Spinal cord (tissue), 10 donors: Measurements from ENCODE around the gene LRRN4CL. TPM values are rescaled to one million over a fixed set of nuclear protein-coding genes. Genes with fewer than 3 reads are reported as not detected.

Source experiments
- DNase-seq, 6 donors: peaks; one replicate each; pipeline versions ENCODE4 v3.0.0 to v3.0.0-alpha.2; 2013 to 2015; ENCODE audit warnings: low spot score in 6 of 6, low read depth in 4 of 6
- H3K27ac ChIP-seq: one replicate; pipeline ENCODE4 v1.5.1; 2013; ENCODE audit warnings: low read depth, low read length, control low read depth
- H3K27me3 ChIP-seq: one replicate; pipeline ENCODE4 v1.6.1; 2013; ENCODE audit warnings: low read length; ENCODE audit not compliant: control insufficient read depth, insufficient read depth
- H3K36me3 ChIP-seq: one replicate; pipeline ENCODE4 v1.6.1; 2013; ENCODE audit warnings: low read length; ENCODE audit not compliant: control insufficient read depth, insufficient read depth
- H3K4me1 ChIP-seq: one replicate; pipeline ENCODE4 v1.6.1; 2013; ENCODE audit warnings: low read length; ENCODE audit not compliant: control insufficient read depth, insufficient read depth
- H3K4me3 ChIP-seq: one replicate; pipeline ENCODE4 v1.5.1; 2013; ENCODE audit warnings: low read depth, low read length, control low read depth
- H3K9me3 ChIP-seq: one replicate; pipeline ENCODE4 v1.6.1; 2013; ENCODE audit warnings: low read length; ENCODE audit not compliant: control insufficient read depth, insufficient read depth
- WGBS: methylation state at CpG from one replicate; pipeline ENCODE4 v1.1.5; 2013; ENCODE audit warnings: missing lambda C conversion rate; ENCODE audit not compliant: insufficient coverage; 5-methylcytosine and 5-hydroxymethylcytosine counted together
- polyA plus RNA-seq, 2 donors: library from polyadenylated mRNA; unstranded; fragments of 120-200 nt; gene quantifications; one replicate each; pipeline ENCODE4 v1.2.1, GENCODE V29; 2013; ENCODE audit not compliant: insufficient read length in 2 of 2
- total RNA-seq, 2 donors: library from RNA; depleted of rRNA in 1 of 2; stranded (reverse); fragments of 120-200 nt in 1 of 2; fragments of >200 nt in 1 of 2; gene quantifications; one replicate each; pipeline versions ENCODE4 v1.2.3 to v1.2.4, GENCODE V29; 2013 to 2014
- donor health status: healthy.

The LRRN4CL gene
- total and polyA plus RNA-seq, 4 donors: 0.40 to 15.0 (median 3.2) TPM

DNA sequence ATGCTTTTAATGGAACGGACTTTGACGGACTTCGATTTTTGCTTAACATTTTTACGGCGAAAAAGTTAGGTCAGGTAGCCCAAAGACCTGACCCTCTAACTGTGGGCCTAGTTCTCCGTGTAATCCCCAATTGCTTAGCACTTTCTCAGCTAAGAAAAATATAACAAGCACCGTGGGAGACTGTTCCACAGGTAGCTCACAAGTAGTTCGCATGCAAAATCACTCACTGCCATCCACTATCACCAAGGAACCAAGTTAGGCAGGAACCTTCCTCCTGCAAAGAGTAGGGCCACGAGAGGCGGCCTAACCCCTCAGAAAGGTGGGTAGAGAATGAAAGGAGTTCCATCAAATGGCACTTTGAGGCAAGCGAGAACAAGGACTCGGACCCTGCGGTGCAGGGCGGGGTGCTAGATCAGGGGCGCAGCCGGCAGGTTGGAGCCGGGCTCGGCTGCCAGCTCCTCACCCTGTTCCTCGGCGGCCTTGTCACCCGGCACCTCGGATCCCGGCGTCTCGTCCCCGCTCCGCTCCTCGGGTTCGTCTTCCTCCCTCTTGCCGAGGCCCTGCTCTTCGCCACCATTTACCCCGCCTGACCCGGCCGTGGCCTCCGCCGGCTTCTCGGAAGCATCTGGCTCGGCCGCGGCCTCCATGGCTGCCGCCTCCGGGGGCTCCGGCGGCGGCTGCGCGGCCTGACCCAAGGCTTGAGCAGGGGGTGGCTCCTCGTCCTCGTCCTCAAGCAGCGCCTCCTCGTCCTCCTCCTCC is 37.0 kb upstream of the LRRN4CL start:
- H3K36me3 ChIP-seq: peaks cover 38% of the 10 kb centered on the region
- peak overlapping the region; percentile 100 for H3K27ac ChIP-seq
- H3K4me1 ChIP-seq: peaks cover 24% of the 10 kb centered on the region
- under 1% methylated on average over 49 of the region's 51 CpGs for WGBS
- no peaks in the 10 kb centered on the region for H3K27me3 ChIP-seq
- no peak for DNase-seq
- H3K4me3 ChIP-seq: peak overlapping the region; percentile 99
- no peaks in the 10 kb centered on the region for H3K9me3 ChIP-seq

GRCh38 chr11:62725646-62726045 is 36.3 kb upstream of the LRRN4CL start:
- H3K4me1 ChIP-seq: peaks cover 24% of the 10 kb centered on the region

GRCh38 chr11:62724171-62724570 is 34.8 kb upstream of the LRRN4CL start:
- no peak overlapping the region for H3K4me3 ChIP-seq
- peaks cover 47% of the 10 kb centered on the region for H3K36me3 ChIP-seq
- DNase-seq: no peak
- H3K9me3 ChIP-seq: no peaks in the 10 kb centered on the region
- WGBS: 66% methylated on average over 3 of the region's 8 CpGs
- no peak overlapping the region for H3K27ac ChIP-seq
- no peaks in the 10 kb centered on the region for H3K27me3 ChIP-seq
- peaks cover 9% of the 10 kb centered on the region for H3K4me1 ChIP-seq

More at GRCh38 chr11:62725646-62726045, 36.3 kb upstream of the LRRN4CL start:
- H3K27me3 ChIP-seq: no peaks in the 10 kb centered on the region
- WGBS: 0% methylated on average over 6 of the region's 7 CpGs
- H3K4me3 ChIP-seq: peak overlapping the region; percentile 99
- DNase-seq: no peak
- peaks cover 38% of the 10 kb centered on the region for H3K36me3 ChIP-seq
- no peaks in the 10 kb centered on the region for H3K9me3 ChIP-seq
- H3K27ac ChIP-seq: no peak overlapping the region

DNA sequence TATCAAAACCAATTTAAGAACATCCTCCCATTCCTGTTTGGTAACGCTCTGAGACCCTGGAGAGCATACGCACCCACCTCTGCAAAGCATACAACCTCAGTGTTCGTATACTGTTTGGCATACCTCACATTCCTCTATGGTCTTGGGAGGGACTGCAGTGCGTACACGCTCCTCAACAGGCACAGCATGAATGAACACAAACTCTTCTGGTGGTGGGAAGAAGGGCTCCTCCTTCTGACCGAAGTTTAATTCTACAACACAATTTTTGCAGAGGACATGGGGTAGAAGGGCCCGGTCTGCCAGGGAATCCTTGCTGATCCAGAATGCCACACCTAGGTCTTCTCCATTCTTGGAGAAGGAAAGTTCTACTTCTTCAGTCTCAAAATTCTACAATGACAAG is 32.7 kb upstream of the LRRN4CL start:
- Histone ChIP-seq H3K9me3 (no peaks in the 10 kb centered on the region), H3K4me3 (no peak overlapping the region), H3K36me3 (peaks cover 66% of the 10 kb centered on the region), H3K27ac (no peak overlapping the region), H3K4me1 (peaks cover 5% of the 10 kb centered on the region), H3K27me3 (no peaks in the 10 kb centered on the region)
- WGBS: 92% methylated on average over 5 of the region's 7 CpGs
- DNase-seq: no peak

- Histone ChIP-seq H3K9me3 (no peaks in the 10 kb centered on the region), H3K27me3 (no peaks in the 10 kb centered on the region), H3K36me3 (peaks cover 76% of the 10 kb centered on the region), H3K27ac (no peak overlapping the region), H3K4me3 (no peak overlapping the region), H3K4me1 (no peaks in the 10 kb centered on the region)
- no peak for DNase-seq
- WGBS: 100% methylated on average over 1 of the region's 2 CpGs
These were observed 30.1 kb upstream of the LRRN4CL start for GRCh38 chr11:62719302-62719978.

- no peaks in the 10 kb centered on the region for H3K27me3 ChIP-seq
- no peaks in the 10 kb centered on the region for H3K4me1 ChIP-seq
- no peak for DNase-seq
- peaks cover 72% of the 10 kb centered on the region for H3K36me3 ChIP-seq
- WGBS: 40% methylated on average over 10 of the region's 11 CpGs
- no peak overlapping the region for H3K27ac ChIP-seq
- H3K4me3 ChIP-seq: no peak overlapping the region
- no peaks in the 10 kb centered on the region for H3K9me3 ChIP-seq
These were observed 27.5 kb upstream of the LRRN4CL start for GRCh38 chr11:62716816-62717215.

- no peaks in the 10 kb centered on the region for H3K27me3 ChIP-seq
- DNase-seq: no peak
- no peak overlapping the region for H3K27ac ChIP-seq
- no peaks in the 10 kb centered on the region for H3K9me3 ChIP-seq
- H3K36me3 ChIP-seq: peaks cover 72% of the 10 kb centered on the region
- 88% methylated on average over 3 of the region's 5 CpGs for WGBS
- no peak overlapping the region for H3K4me3 ChIP-seq
- no peaks in the 10 kb centered on the region for H3K4me1 ChIP-seq
These were observed 26.9 kb upstream of the LRRN4CL start for GRCh38 chr11:62716206-62716605.

DNA sequence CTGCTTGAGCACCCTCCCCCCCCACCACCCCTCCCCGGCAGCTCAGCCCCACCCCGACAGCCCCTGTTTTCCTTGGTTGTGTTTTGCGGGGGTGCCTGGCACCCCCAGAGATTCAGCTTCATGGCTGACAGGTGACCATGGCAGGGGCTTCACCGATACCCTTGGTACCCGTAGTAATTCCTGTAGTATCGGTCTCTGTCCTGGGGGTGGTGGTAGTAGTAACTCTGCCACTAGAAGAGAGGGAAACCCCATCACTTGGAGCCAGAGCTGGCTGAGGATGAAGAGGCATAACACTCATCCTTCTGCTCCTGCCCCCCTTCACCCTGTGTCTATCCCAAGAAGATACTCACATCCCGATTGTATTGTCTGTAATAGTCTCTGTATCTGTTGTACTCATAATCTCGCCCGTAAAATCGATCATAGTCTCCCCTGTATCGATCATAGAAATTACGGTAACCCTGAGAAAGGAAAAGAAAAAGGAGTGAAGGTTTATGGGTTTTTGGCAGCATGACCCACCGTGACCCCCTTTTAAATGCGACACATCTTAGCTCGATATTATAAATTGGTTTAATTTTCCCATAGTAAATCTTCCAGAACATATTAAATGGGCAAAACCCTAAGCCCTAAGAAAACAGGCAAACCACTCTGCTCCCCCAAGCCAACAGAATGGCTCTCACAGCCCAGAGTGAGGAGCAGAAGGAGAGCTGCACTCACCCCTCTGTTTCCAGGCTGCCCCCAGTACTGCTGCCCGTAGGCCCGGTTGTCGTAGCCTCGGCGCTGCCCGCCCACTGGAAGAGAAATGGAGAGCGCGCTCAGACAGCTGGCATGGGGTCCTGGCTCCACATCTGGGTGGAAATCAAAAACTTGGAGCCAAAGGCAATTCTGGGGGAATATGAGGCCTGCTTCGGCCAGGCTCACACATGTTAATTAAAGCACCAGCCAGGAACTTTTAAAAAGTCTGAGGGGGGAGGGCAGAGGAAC is 26.1 kb upstream of the LRRN4CL start:
- peaks cover 3% of the 10 kb centered on the region for H3K4me1 ChIP-seq
- H3K27ac ChIP-seq: no peak overlapping the region
- no peak for DNase-seq
- H3K27me3 ChIP-seq: no peaks in the 10 kb centered on the region
- WGBS: 90% methylated on average over 13 of the region's 24 CpGs
- peaks cover 74% of the 10 kb centered on the region for H3K36me3 ChIP-seq
- no peak overlapping the region for H3K4me3 ChIP-seq
- no peaks in the 10 kb centered on the region for H3K9me3 ChIP-seq

- DNase-seq: no peak
- no peaks in the 10 kb centered on the region for H3K9me3 ChIP-seq
- no peaks in the 10 kb centered on the region for H3K27me3 ChIP-seq
- H3K4me3 ChIP-seq: no peak overlapping the region
- peaks cover 20% of the 10 kb centered on the region for H3K4me1 ChIP-seq
- WGBS: no CpG with 5 or more reads among the region's 2 CpGs
- peaks cover 57% of the 10 kb centered on the region for H3K36me3 ChIP-seq
- no peak overlapping the region for H3K27ac ChIP-seq
These were observed 24.0 kb upstream of the LRRN4CL start for GRCh38 chr11:62713343-62713742.
